ENCODE measurements around the gene STMN1.

DNA sequence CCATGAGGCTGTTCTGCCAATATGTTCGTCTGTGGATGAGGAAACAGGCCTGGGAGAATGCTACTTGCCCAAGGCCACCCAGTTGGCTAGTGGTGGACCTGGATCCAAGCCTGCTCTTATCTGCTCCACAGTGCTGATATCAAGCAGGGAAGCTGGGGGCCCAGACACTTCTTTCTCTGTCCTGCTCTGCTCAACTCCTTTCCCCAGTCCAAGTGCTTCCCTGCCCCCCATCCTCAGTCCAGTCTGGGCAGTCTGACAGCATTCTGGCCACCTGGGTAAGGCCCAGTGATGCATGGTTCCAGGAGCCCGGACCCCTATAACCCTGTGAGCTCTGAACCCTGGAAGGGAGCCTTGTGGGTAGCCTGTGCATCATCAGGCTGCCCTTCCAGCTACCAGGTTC, 26.5 kb downstream of the STMN1 start:
- no peak for TF ChIP-seq TBP (IDR thresholded peaks at IDR 0.05; ENCODE audit: low read depth, low read length)
- TF ChIP-seq, protein P1, sequence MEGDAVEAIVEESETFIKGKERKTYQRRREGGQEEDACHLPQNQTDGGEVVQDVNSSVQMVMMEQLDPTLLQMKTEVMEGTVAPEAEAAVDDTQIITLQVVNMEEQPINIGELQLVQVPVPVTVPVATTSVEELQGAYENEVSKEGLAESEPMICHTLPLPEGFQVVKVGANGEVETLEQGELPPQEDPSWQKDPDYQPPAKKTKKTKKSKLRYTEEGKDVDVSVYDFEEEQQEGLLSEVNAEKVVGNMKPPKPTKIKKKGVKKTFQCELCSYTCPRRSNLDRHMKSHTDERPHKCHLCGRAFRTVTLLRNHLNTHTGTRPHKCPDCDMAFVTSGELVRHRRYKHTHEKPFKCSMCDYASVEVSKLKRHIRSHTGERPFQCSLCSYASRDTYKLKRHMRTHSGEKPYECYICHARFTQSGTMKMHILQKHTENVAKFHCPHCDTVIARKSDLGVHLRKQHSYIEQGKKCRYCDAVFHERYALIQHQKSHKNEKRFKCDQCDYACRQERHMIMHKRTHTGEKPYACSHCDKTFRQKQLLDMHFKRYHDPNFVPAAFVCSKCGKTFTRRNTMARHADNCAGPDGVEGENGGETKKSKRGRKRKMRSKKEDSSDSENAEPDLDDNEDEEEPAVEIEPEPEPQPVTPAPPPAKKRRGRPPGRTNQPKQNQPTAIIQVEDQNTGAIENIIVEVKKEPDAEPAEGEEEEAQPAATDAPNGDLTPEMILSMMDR (IDR thresholded peaks at IDR 0.05; ENCODE audit: control extremely low read depth in 1 of 3, insufficient read depth in 1 of 3, low read depth in 1 of 3, low read length in 3 of 3), result no peak
- TF ChIP-seq TAF7 (optimal IDR thresholded peaks at IDR 0.05; ENCODE audit: borderline replicate concordance, low read depth, low read length), result no peak
- no peak for TF ChIP-seq BCL11A (IDR thresholded peaks at IDR 0.05; ENCODE audit: low read depth in 2 of 2, low read length in 2 of 2)
- TF ChIP-seq RAD21 (IDR thresholded peaks at IDR 0.05 in 1 of 2, conservative IDR thresholded peaks at IDR 0.05 in 1 of 2; ENCODE audit: low read depth in 2 of 2, low read length in 2 of 2), result no peak
- TF ChIP-seq FOSL1 (IDR thresholded peaks at IDR 0.05; ENCODE audit: insufficient read depth, low read depth, low read length), result no peak
- no peak for TF ChIP-seq MAFK (IDR thresholded peaks at IDR 0.05; ENCODE audit: low read depth, low read length)
- no peak for TF ChIP-seq TEAD4 (IDR thresholded peaks at IDR 0.05; ENCODE audit: low read depth, low read length)
- TF ChIP-seq CHD2 (IDR thresholded peaks at IDR 0.05; ENCODE audit: low read length), result no peak
- TF ChIP-seq, protein P2, sequence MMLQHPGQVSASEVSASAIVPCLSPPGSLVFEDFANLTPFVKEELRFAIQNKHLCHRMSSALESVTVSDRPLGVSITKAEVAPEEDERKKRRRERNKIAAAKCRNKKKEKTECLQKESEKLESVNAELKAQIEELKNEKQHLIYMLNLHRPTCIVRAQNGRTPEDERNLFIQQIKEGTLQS (IDR thresholded peaks at IDR 0.05; ENCODE audit: insufficient read depth, low read depth, low read length), result no peak
- TF ChIP-seq JUND (IDR thresholded peaks at IDR 0.05; ENCODE audit: low read length), result no peak
- TF ChIP-seq SUZ12 (IDR thresholded peaks at IDR 0.05; ENCODE audit: low read length), result no peak
- TF ChIP-seq TAF1 (IDR thresholded peaks at IDR 0.05; ENCODE audit: low read depth, low read length), result no peak

Measured in H1 (cell line).